Cardiac fibroblast (primary cell): Measurements from ENCODE around the gene CAMTA1.

Source experiments
- DNase-seq, 2 donors: peaks; one replicate each; pipeline versions ENCODE4 v3.0.0 to v3.0.0-alpha.2; 2010; ENCODE audit warnings: low read depth in 2 of 2
- H3K4me3 ChIP-seq, 2 donors: replicated peaks in 1 of 2; 1 replicate in 1 of 2; 2 replicates in 1 of 2; pipeline ENCODE4 v1.5.1; 2011; ENCODE audit warnings: low read depth in 2 of 2, low read length in 2 of 2, mild to moderate bottlenecking in 2 of 2, moderate library complexity in 1 of 2
- CTCF ChIP-seq: IDR thresholded peaks from one replicate; pipeline ENCODE4 v1.5.1; 2011; ENCODE audit warnings: low read depth, mild to moderate bottlenecking, low read length, inconsistent platforms

The CAMTA1 gene

DNA sequence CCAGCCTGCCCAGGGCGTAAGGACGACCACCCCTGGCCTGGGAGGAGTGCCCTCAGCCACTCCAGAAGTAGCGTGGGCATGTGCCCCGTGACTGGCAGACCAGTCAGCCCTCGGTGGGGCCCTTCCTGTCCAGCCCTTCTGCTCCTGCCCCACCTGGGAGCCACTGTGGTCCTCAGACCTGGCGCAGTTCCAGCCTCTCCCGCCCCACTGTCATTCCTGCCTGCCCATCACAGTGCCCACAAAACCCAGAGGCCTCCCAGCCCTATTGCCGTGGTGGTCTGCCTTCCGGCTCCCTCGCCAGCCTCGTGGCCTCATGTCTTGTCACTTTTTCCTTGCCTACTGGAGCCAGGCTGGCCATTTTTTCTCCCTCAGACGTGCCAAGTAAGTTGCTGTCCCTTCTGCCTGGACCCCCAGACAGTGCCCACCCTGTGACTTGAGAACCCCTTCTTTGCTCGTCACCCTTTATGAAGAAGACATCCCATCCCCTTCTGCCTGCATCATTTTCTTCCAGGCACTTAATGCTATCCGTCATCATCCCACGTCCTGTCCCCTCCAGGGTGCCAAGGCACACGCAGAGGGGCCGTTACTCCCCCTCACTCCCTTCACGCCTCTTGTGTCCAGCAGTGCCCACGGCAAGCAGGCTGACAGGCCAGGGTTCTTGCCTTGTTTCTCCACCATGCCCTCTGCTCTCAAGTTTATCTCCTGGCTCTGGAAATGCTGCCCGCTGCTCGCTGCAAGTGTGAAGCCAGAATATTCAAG, 122.6 kb downstream of the CAMTA1 start:
- TF ChIP-seq CTCF: no peak
- DNase-seq: no peak
- H3K4me3 ChIP-seq: no peak overlapping the region

DNA sequence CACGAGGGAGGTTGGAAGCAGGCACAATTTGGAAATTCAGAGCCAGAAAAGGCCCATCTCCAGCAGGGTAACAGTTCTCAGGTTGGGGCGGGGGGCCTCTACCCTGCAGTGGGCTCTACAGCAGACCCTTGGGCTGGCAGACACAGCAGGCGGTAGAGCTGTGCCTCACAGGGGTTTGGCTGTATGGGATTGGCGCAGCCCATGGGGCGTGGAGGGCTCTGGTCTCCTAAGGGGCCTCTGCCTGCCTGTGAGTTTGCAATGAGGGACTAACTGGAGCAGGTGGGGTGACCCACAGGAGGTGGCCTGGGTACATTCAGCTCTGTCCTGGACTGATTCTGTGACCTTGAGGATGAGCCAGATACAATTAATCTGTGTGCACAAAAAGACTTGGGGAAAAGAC, 124.1 kb downstream of the CAMTA1 start:
- no peak for TF ChIP-seq CTCF
- DNase-seq: no peak
- H3K4me3 ChIP-seq: no peak overlapping the region

GRCh38 chr1:6909857-6910256, 124.6 kb downstream of the CAMTA1 start:
- H3K4me3 ChIP-seq: no peak overlapping the region
- no peak for TF ChIP-seq CTCF
- DNase-seq: no peak

GRCh38 chr1:6911021-6911941, 126.0 kb downstream of the CAMTA1 start:
- DNase-seq: no peak
- H3K4me3 ChIP-seq: no peak overlapping the region
- TF ChIP-seq CTCF: no peak

DNA sequence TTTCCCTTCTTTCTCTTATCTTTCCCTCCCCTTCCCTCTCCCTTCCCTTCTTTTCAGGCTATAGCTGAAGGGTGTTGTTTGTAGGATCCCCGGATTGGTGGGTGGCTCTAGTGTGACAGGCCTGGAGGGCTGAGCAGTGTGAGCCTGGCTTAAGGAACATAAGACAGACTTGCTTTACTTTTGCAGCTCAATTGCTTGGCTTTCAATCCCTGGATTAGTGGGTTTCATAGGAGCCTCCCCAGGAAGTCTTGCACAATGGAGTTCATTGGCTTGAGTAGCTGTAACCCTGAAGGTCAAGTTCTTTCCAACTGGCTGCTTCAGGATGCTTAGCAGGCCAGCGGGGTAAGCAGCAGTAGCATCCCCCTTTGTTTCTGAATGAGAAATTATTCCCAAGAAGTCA, 126.7 kb downstream of the CAMTA1 start:
- DNase-seq: peak; percentile 6 to 67
- H3K4me3 ChIP-seq: no peak overlapping the region
- no peak for TF ChIP-seq CTCF

DNA sequence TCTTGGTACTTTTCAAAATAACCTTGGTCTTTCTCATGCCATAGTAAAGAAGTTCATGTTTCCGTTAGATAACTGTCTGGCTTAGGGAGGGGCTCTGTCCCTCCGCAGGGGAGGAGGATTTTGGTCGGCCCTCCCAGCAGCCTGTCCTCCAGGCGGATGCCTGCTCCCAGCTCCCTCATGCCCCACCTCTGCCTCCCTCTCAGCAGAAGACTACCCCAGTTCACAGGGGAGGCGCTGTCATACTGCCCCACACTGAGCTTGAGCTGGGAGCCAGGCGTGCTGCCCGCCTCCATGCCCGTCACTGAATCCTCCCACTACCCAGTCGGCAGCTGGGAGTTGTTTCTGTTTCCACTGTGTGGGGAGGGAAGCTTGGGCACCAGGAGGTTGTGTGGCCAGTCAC, 127.3 kb downstream of the CAMTA1 start:
- no peak overlapping the region for H3K4me3 ChIP-seq
- DNase-seq: no peak
- TF ChIP-seq CTCF: no peak
